Activated naive CD8-positive, alpha-beta T cell treated with anti-CD3 and anti-CD28 coated beads, Interleukin-2, amount 50 U/mL, for 16 hours (primary cell): ENCODE results near the gene LAMB4.

Experiments used
- DNase-seq: peaks from one replicate; pipeline ENCODE4 v3.0.0-alpha.2; 2020; ENCODE audit warnings: low read depth, low spot score

Gene LAMB4

GRCh38 chr7:108014747-108015682 is 115.1 kb downstream of the LAMB4 start:
- no peak for DNase-seq

GRCh38 chr7:108014215-108014614 is 115.9 kb downstream of the LAMB4 start:
- DNase-seq = no peak

GRCh38 chr7:108012499-108013430 is 117.4 kb downstream of the LAMB4 start:
- DNase-seq = no peak

DNA sequence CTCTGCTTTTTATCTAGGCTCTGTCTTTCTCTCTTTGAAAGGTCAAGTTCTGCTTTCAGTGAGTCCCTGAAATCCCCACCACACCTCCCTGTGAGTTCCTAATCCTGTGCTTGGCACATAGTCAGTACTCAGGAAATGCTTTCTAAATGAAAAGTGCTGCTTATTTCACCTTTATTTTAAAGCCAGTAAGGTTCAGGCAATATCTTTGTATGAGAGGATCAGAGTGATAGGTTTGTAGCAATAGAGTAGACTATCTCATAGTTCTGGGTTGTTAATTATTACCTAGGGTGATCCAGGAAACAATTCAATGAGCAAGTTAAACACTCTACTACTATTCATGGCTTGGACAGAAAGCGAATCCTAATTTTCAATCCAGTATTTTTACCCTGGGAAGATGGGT is 119.8 kb downstream of the LAMB4 start:
- no peak for DNase-seq

DNA sequence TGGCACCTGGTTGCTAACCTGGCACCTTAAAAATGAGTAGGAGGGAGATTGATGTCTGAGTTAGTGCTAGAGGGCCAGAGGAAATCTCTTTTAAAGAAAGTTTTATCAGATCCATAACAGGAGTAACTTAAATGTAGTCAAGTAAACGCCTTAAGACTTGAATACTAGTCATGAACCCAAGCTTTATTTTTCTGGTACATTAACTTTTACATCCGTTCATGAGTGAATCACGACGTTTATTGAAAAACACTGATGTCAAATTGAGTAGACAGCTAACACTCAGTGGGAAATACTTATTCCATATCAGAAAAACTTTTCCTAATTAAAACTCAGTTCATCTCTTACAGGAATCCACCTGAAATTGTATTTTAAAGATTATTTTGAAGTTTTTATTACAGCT is 120.3 kb downstream of the LAMB4 start:
- no peak for DNase-seq

DNA sequence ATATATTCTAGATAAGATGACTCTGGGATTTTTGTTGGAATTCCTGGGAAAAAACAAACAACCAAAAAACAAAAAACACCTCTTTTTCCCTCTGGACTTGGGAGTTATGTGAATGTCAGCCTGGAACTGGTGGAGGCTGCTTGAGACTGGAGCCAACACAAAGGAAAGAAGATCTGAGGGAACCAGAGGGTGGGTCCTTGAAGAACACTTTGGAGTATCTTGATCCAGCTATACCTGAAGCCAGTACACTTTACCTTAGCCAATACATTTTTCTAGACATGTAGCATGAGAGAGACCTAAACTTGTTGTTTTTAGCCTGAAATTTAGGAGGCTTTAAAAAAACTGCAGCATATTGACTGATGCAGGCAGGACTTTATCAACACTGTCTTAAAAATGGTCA is 121.3 kb downstream of the LAMB4 start:
- no peak for DNase-seq

GRCh38 chr7:108008240-108008639 is 121.9 kb downstream of the LAMB4 start:
- DNase-seq = no peak

- DNase-seq = no peak
Observed at GRCh38 chr7:108007762-108008161, 122.4 kb downstream of the LAMB4 start.

- no peak for DNase-seq
Observed at GRCh38 chr7:108007261-108007660, 122.9 kb downstream of the LAMB4 start.

DNA sequence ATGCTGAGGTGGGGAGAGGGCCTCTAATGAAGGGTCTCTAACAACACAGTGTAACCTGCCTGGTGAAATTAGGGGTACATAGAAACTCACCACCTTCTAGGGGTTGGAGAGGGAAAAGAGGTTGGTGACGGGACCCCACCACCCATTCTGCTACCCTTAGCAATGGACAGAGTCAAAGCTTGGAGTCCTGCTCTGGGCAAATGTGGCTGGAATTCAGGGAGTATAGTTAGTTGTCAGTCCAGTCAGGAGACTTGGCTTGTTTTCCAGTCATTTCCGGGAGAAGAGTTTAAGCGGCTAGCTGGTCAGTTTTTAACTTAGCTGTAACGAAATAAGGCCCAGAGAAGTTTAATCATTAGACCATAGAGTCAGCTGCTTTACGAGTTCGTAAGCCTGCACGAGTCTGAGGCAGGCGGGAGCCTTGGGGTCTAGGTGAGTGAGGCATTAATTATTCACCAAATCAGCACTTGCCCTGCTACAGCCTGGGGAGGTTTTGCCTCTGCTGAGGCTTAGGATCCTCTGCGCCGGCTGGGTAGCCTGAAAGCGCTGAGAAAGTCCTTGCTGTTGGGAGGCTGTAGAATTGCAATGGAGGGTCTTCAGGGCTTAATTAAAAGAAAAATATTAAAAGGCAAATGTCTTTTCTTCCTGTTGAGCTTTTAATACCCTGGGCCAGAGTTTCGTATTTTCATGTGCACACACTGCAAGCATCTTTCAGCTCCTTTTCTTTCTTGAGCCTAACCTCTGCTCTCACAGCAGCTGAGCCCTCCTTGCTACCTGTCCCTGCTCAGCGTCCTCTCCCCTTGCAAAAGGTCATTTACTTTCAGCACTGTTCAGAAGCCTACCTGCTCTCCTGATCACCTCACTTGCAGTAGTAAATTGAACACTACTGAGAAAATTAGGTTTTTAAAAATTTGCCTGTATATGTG is 125.7 kb downstream of the LAMB4 start:
- no peak for DNase-seq

- DNase-seq = no peak
Observed at GRCh38 chr7:108003599-108003935, 126.6 kb downstream of the LAMB4 start.

DNA sequence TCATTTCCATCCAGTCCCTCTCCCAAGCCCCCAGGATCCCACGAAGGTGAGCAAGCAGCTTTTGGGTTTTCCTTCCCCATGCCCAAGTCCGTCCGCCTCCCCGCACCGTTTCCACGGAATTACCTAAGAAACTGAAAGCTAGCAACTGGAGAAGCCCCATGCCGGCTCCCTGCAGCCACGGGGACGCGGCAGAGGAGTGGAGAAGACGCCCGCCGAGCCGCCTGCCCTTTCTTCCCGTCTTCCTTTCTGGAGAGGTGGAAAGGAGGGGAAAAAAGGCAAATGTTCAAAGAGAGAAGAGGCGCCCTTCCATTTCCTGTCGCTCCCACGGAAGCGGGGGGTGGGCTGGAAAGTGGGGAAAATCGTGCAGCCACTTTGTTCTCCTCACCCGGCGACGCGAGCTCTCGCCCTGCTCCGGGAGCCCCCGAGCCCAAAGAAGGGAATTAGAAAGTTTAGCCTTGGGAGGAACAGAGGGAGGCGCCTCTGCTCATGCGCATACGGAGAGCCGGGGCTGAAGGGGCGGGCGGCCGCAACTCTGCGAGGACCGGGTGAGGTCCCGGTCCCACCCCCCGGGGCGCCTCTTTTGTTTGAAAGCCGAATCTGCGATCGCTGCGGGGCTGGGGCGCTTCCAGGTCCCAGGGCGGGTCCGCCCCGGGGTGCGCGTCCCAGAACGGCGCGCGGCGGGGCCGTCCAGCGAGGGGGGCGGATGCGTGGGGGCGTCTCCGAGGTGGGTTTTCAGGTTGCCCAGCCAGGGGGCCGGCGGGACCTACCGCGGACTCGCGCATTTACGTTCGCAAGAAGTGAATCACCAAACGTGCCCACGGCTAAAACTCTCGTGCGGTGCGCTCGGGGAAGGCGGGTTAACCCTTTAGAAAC is 127.2 kb downstream of the LAMB4 start, which contains the start of gene LAMB1:
Gene LAMB1, minus strand, starts transcription at position 436 of the 873 bp plus-strand sequence. Its CDS starts 276 bp downstream, at position 160.
- no peak for DNase-seq

GRCh38 chr7:108001764-108002725 is 128.1 kb downstream of the LAMB4 start:
- DNase-seq = no peak

DNA sequence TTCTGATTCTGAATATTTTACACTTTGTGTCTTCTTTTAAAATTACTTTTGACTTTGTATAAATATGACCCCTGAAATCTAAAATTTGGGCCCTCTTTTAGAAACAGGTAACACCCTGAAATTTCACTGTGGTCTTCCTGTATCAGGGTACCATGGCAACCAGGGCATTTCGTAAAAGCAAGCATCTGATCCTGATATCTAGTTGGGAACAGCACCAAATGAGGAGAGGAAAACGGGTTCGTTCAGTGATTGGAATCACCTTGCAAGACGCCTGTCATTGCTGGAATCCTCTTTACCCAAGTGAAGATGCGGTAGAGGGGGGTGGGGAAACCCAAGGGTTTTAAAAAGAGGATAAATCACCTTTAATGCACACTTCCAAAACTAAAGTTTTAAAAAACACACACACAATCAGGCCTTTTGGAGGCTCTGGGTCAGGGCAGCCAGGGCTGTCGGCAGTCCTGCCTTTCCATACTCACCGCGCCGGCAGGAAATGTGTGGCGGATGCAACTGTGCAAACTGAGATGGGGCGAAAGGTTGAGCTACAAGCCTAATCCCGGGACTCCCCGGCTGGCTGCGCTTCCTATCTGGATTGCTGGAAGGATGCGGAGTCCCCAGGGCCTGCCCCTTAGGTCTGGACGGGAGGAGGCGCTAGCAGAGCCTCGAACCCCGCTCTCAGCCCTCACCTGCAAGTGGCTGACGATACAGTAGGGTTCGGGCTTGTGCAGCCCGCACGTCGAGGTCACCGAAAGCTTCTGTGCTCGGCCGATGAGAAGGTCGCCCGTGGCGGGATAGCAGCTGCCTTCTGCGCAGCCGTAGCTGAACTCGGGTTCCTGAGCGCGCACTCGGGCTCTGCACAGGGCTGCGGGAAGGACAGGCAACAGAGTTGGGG is 129.0 kb downstream of the LAMB4 start:
- DNase-seq = no peak

- no peak for DNase-seq
Observed at GRCh38 chr7:107999779-108000560, 130.2 kb downstream of the LAMB4 start.

- no peak for DNase-seq
Observed at GRCh38 chr7:107998660-107999480, 131.3 kb downstream of the LAMB4 start.
